Activated CD8-positive, alpha-beta memory T cell treated with anti-CD3 and anti-CD28 coated beads, Interleukin-2, amount 50 U/mL, for 1 hour (primary cell): ENCODE measurements around the gene ECE1.

Experiments
- DNase-seq: peaks from one replicate; pipeline ENCODE4 v3.0.0-alpha.2; 2020; ENCODE audit errors: extremely low read depth

Gene ECE1

GRCh38 chr1:21325731-21326387, 35.6 kb upstream of the ECE1 start:
- DNase-seq = no peak

GRCh38 chr1:21325231-21325718, 35.0 kb upstream of the ECE1 start:
- DNase-seq = no peak

GRCh38 chr1:21324368-21325141, 34.3 kb upstream of the ECE1 start:
- DNase-seq = no peak

- no peak for DNase-seq
Observed at GRCh38 chr1:21323091-21323490, 32.8 kb upstream of the ECE1 start.

- no peak for DNase-seq
Observed at GRCh38 chr1:21322681-21323016, 32.4 kb upstream of the ECE1 start.

- no peak for DNase-seq
Observed at GRCh38 chr1:21321963-21322680, 31.9 kb upstream of the ECE1 start.

GRCh38 chr1:21320410-21321108, 30.3 kb upstream of the ECE1 start:
- no peak for DNase-seq

GRCh38 chr1:21319447-21320407, 29.5 kb upstream of the ECE1 start:
- DNase-seq = no peak

- DNase-seq = no peak
Observed at GRCh38 chr1:21318714-21319159, 28.5 kb upstream of the ECE1 start.

- no peak for DNase-seq
Observed at GRCh38 chr1:21318057-21318713, 27.9 kb upstream of the ECE1 start.

GRCh38 chr1:21317690-21318043, 27.4 kb upstream of the ECE1 start:
- DNase-seq = no peak

- no peak for DNase-seq
Observed at GRCh38 chr1:21317035-21317689, 26.9 kb upstream of the ECE1 start.

GRCh38 chr1:21314743-21315396, 24.6 kb upstream of the ECE1 start:
- DNase-seq = no peak

- no peak for DNase-seq
Observed at GRCh38 chr1:21313886-21314721, 23.8 kb upstream of the ECE1 start.

GRCh38 chr1:21313203-21313885, 23.1 kb upstream of the ECE1 start:
- DNase-seq = no peak

- no peak for DNase-seq
Observed at GRCh38 chr1:21312407-21312992, 22.2 kb upstream of the ECE1 start.

GRCh38 chr1:21311016-21311415, 20.8 kb upstream of the ECE1 start:
- no peak for DNase-seq
